ENCODE data around the gene COMMD7. TPM values are rescaled to one million over a fixed set of nuclear protein-coding genes. Genes with fewer than 3 reads are reported as not detected.

COMMD7 gene
- total and polyA plus RNA-seq, 2 of the 4 experiments (the other 2 are of a cell fraction), result 51.8 to 67.5 TPM

DNA sequence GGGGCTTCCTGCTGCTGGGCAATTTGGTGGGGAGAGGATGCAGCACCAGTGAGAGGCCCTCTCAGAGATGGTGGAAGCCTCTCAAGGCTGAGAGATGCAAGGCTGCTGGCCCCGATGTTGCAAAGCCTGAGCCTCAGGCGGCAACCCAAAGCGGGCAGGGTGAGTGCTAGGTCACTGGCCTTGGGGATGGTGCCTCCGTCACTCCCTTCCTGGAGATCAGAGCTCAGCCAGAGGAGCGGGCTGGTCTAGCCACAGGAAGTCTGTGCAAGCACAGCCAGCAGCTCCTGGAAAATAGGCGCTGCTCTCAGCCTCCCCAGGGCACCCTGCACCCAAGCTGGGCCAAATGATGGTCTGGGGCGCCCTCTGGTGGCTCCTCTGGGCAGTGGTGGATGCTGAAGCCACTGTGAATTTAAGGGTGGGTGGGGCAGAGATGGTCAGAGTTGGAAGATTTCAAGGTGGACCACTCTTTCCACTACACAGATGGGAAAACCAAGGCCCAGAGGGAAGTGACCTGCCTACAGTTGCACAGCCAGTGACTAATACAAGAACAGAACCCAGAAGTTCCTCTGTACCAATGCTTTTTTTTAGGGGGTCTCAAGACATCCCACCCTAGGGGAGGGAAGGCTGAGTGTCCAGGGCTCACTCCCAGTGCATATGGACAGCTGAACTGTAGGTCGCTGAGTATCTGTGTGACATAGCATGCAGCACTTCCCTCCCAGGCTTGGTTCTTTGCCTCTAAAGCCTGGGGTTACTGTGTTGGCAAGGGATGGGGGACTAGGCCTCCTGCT is 90.3 kb downstream of the COMMD7 start (continued):
- no peak for TF ChIP-seq BHLHE40 (IDR thresholded peaks at IDR 0.05; ENCODE audit: low read depth, low read length)
- no peak for TF ChIP-seq RFX5 (IDR thresholded peaks at IDR 0.05; ENCODE audit: low read depth, low read length)

Other genes with a start within 250 kb of the COMMD7 start
- 4.7 and 5.6 TPM in 2 replicates for gene NOL4L, start 158.1 kb downstream of the COMMD7 start, total RNA-seq (2012; rRNA removed)
- gene NOL4L, start 158.1 kb downstream of the COMMD7 start, polyA plus RNA-seq (2012; rRNA removed), result 13.3 and 16.6 TPM in 2 replicates
- gene C20orf203, start 69.5 kb downstream of the COMMD7 start, total RNA-seq (2012; rRNA removed), result not detected in 2 replicates
- gene C20orf203, start 69.5 kb downstream of the COMMD7 start, polyA plus RNA-seq (2012; rRNA removed), result 0.10 TPM in 1 of 2 replicates, not detected in the other
- gene DNMT3B, start 18.9 kb upstream of the COMMD7 start, total RNA-seq (2012; rRNA removed), result 1.3 and 1.4 TPM in 2 replicates
- gene DNMT3B, start 18.9 kb upstream of the COMMD7 start, polyA plus RNA-seq (2012; rRNA removed), result 1.9 TPM in 2 replicates
- gene MAPRE1, start 76.5 kb upstream of the COMMD7 start, total RNA-seq (2012; rRNA removed), result 82.6 and 205 TPM in 2 replicates
- 87.8 and 107 TPM in 2 replicates for gene MAPRE1, start 76.5 kb upstream of the COMMD7 start, polyA plus RNA-seq (2012; rRNA removed)
- gene EFCAB8, start 115.5 kb upstream of the COMMD7 start, total RNA-seq (2012; rRNA removed), result not detected in 2 replicates
- gene EFCAB8, start 115.5 kb upstream of the COMMD7 start, polyA plus RNA-seq (2012; rRNA removed), result 0.03 TPM in 1 of 2 replicates, not detected in the other

Measured in IMR-90 (cell line).